Hippocampal formation (tissue), 2 donors: ENCODE measurements around the gene ABCC11.

Source experiments
- DNase-seq, 2 donors: peaks; one replicate each; lab custom pipeline; 2025; lab: John Stamatoyannopoulos, UW

Gene ABCC11

GRCh38 chr16:48162839-48163410 is 84.4 kb downstream of the ABCC11 start:
- DNase-seq: no peak

- DNase-seq: no peak
Measured at GRCh38 chr16:48161906-48162305, 85.4 kb downstream of the ABCC11 start.

GRCh38 chr16:48160575-48160974 is 86.8 kb downstream of the ABCC11 start:
- DNase-seq: no peak

- no peak for DNase-seq
Measured at GRCh38 chr16:48158296-48158695, 89.0 kb downstream of the ABCC11 start.

GRCh38 chr16:48157794-48158193 is 89.5 kb downstream of the ABCC11 start:
- DNase-seq: no peak

GRCh38 chr16:48157302-48157701 is 90.0 kb downstream of the ABCC11 start:
- DNase-seq: no peak

- peak; percentile 32 to 65 for DNase-seq
Measured at GRCh38 chr16:48156790-48157209, 90.5 kb downstream of the ABCC11 start.

GRCh38 chr16:48155926-48156789 is 91.2 kb downstream of the ABCC11 start, which contains the start of gene ABCC12:
Gene ABCC12, minus strand, starts transcription at chr16:48155993. Its CDS starts 9,569 bp downstream, at chr16:48146424.
- no peak for DNase-seq

GRCh38 chr16:48153774-48154173 is 93.6 kb downstream of the ABCC11 start:
- DNase-seq: no peak

GRCh38 chr16:48152226-48152625 is 95.1 kb downstream of the ABCC11 start:
- DNase-seq: no peak

- DNase-seq: no peak
Measured at GRCh38 chr16:48150707-48151106, 96.6 kb downstream of the ABCC11 start.

- DNase-seq: no peak
Measured at GRCh38 chr16:48146710-48147109, 100.6 kb downstream of the ABCC11 start.

- no peak for DNase-seq
Measured at GRCh38 chr16:48146131-48146530, 101.2 kb downstream of the ABCC11 start.

- DNase-seq: no peak
Measured at GRCh38 chr16:48143812-48144368, 103.4 kb downstream of the ABCC11 start.

- no peak for DNase-seq
Measured at GRCh38 chr16:48140821-48141220, 106.5 kb downstream of the ABCC11 start.

- no peak for DNase-seq
Measured at GRCh38 chr16:48139517-48139916, 107.8 kb downstream of the ABCC11 start.

- DNase-seq: no peak
Measured at GRCh38 chr16:48138543-48138942, 108.8 kb downstream of the ABCC11 start.

GRCh38 chr16:48137822-48138221 is 109.5 kb downstream of the ABCC11 start:
- DNase-seq: no peak

GRCh38 chr16:48136547-48137360 is 110.6 kb downstream of the ABCC11 start:
- no peak for DNase-seq

- DNase-seq: no peak
Measured at GRCh38 chr16:48133455-48134211, 113.7 kb downstream of the ABCC11 start.

- no peak for DNase-seq
Measured at GRCh38 chr16:48132696-48133095, 114.6 kb downstream of the ABCC11 start.
